ENCODE results near the gene TMC4.

The TMC4 gene

DNA sequence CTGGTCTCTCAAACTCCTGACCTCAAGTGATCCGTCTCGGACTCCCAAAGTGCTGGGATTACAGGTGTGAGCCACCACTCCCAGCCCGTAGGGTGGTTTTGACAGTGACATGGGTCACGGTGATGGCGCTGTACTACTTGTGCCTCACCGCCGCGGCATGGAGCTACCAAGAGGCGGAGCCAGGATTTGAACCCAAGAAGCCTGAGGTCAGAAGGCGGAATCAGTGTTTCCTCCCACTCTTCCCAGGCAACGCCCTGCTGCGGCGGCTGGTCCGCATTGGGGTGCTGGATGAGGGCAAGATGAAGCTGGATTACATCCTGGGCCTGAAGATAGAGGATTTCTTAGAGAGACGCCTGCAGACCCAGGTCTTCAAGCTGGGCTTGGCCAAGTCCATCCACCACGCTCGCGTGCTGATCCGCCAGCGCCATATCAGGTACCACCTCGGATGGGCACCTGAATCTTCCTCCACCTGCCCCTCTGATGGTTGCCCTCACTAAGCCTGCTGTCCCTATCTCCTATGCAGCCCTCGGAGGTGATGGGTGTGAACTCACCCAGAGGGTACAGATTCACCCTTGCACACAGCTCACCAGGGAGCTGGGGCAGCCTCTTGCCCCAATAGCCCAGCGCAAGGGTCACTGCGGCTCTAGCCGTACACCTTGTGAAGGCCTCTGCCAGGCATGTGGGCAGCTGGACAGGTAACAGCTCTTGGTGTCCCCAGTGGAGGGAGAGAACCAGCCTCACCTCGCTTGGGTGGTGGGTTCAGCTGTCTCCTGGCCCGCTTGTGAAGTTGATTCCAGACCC lies 33.3 kb upstream of the TMC4 start:
- TF ChIP-seq, protein P1, sequence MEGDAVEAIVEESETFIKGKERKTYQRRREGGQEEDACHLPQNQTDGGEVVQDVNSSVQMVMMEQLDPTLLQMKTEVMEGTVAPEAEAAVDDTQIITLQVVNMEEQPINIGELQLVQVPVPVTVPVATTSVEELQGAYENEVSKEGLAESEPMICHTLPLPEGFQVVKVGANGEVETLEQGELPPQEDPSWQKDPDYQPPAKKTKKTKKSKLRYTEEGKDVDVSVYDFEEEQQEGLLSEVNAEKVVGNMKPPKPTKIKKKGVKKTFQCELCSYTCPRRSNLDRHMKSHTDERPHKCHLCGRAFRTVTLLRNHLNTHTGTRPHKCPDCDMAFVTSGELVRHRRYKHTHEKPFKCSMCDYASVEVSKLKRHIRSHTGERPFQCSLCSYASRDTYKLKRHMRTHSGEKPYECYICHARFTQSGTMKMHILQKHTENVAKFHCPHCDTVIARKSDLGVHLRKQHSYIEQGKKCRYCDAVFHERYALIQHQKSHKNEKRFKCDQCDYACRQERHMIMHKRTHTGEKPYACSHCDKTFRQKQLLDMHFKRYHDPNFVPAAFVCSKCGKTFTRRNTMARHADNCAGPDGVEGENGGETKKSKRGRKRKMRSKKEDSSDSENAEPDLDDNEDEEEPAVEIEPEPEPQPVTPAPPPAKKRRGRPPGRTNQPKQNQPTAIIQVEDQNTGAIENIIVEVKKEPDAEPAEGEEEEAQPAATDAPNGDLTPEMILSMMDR (conservative IDR thresholded peaks at IDR 0.05), result no peak
- peak overlapping the region; percentile 98 for H3K27ac ChIP-seq

DNA sequence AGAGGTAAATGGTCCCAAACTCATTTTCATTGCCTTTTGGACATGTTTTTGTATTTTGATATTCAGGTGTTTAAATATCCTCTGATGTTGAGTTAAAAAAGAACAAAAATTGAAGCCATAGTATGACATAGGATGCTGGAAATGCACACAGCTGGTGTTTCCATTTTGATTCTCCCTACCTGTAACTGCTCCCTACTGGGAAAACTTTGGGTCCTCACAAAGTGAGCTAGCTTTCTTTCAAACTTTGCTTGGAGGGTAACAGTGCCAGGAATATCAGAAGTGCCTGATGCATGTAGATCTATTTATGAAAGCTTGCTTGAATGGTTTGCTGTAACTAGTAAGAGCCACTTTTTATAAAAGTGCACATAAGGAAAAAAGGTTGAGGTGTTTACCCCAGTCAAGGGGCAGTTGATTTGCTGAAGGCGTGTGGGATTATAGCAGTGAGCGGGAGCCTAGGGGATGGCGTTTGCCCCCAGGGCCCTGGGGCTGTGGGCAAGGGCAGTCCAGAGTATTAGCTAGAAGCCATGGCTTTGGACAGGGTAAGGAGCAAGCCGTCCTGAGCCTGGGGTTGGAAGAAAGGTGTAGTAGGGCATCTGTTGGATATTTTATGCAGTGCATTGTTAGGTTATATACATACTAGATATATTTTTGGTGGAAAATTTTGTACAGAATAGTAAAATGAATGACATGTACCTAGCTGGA lies 32.0 kb upstream of the TMC4 start:
- H3K27ac ChIP-seq, result peak overlapping the region; percentile 98
- TF ChIP-seq, protein P1 (conservative IDR thresholded peaks at IDR 0.05), result no peak

DNA sequence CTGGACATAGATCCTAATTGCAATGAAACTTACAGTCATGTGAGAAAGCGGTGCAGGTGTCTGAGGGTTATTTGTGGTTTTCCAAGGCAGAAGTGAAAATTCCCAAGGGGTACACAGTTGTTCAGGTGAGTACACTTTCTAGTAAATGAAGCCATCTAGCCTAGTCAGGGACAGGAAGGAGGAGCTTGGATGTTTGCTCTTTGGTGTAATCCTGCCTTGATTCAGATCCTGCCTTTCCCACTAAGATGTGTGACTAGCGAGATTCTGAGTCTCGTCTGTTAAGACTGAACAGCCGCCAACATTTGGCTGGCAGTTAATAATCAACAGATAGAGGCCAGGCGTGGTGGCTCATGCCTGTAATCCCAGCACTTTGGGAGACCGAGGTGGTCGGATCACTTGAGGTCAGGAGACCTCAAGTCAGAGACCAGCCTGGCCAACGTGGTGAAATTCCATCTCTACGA lies 30.2 kb upstream of the TMC4 start:
- TF ChIP-seq, protein P1 (conservative IDR thresholded peaks at IDR 0.05), result no peak
- H3K27ac ChIP-seq, result peak overlapping the region; percentile 98

DNA sequence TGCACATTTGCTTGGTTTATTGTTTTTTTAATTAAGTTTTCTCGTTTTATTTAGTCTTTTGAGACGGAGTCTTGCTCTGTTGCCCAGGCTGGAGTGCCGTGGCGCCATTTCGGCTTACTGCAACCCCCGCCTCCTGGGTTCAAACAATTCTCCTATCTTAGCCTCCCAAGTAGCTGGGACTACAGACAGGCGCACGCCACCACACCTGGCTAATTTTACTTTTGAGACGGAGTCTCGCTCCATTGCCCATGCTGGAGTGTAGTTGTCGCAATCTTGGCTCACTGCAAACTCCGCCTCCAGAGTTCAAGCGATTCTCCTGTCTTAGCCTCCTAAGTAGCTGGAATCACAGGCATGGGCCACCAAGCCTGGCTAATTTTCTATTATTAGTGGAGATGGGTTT lies 29.0 kb upstream of the TMC4 start:
- peak overlapping the region; percentile 98 for H3K27ac ChIP-seq

DNA sequence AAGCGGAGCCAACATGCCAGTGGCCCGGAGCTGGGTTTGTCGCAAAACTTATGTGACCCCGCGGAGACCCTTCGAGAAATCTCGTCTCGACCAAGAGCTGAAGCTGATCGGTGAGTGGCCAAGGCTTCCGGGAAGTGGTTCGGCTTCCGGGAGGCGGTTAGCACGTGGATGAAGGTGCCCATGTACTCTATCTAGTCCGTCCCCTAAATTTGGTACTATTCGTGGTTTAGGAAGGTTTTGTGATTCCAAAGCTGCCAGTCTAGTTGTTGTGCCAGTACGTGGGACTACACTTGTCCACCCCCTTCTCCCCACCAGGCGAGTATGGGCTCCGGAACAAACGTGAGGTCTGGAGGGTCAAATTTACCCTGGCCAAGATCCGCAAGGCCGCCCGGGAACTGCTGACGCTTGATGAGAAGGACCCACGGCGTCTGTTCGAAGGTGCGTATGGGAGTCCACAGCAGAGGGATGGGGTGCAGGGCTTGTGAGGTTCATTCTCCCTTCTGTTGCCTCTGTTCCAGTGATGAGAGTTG lies 28.3 kb upstream of the TMC4 start:
- peak overlapping the region; percentile 98 for H3K27ac ChIP-seq
- TF ChIP-seq, protein P1 (conservative IDR thresholded peaks at IDR 0.05), result no peak

More for the DNA sequence above, 29.0 kb upstream of the TMC4 start:
- TF ChIP-seq, protein P1 (conservative IDR thresholded peaks at IDR 0.05), result no peak

DNA sequence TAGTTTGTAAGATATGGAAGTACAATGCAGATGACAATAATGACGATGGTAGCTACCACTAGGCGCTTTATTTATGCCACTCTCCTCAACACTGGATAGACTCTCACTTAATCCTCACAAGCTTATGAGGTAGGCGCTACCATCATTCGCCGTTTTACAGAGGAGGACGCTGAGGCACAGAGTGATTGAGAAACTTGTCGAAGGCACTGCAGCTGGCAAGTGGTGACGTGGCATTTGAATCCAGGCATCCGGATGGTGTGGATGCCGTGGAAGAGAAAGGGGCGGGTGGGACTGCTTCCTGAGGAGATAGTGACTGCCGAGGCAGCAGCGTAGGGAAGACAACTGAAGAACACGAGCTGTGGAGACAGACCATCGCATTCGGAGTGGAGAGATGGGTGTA lies 26.4 kb upstream of the TMC4 start:
- TF ChIP-seq, protein P1 (conservative IDR thresholded peaks at IDR 0.05), result no peak

DNA sequence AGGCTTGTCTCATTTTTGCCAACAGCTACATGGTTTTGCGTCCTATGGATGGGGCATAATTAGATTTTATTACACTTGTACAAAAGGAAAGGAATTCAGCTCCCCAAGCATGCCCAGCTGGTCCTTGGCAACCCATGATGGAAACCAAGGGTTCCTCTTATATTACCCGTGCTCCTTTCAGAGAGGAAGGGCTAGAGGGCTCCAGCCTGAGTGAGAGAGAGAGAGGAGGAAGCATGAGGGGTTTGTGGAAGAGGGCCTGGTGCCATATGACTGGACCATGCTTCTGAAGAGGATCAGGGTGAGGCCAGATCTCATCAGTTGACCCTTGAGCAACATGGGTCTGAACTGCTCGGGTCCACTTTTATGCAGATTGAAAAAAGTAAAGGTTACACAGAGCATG lies 24.2 kb upstream of the TMC4 start:
- H3K27ac ChIP-seq, result no peak overlapping the region
- TF ChIP-seq, protein P1 (conservative IDR thresholded peaks at IDR 0.05), result no peak

More for the DNA sequence above, 26.4 kb upstream of the TMC4 start:
- peak overlapping the region; percentile 98 for H3K27ac ChIP-seq
